RWPE2 (cell line): ENCODE results near the gene DLG5.

ENCODE experiments used
- ATAC-seq: fragments of 200-7000 bp; cut with Tn5 transposase; 3 replicates; pipeline ENCODE4 v1.9.1; 2021; ENCODE audit warnings: low read depth
- DNase-seq: peaks from one replicate; pipeline ENCODE4 v3.0.0-alpha.2; 2020; ENCODE audit warnings: low spot score
- H3K27ac ChIP-seq: fragments of 450-650 bp; 2 replicates; pipeline ENCODE4 v1.5.1; 2017; ENCODE audit warnings: mild to moderate bottlenecking; ENCODE audit not compliant: poor library complexity, severe bottlenecking
- H3K27me3 ChIP-seq: fragments of 250-450 bp; sonication (Bioruptor Pico); 2 replicates; pipeline ENCODE4 v1.5.1; 2021; ENCODE audit warnings: mild to moderate bottlenecking, moderate library complexity; ENCODE audit not compliant: insufficient read depth, poor library complexity, severe bottlenecking
- H3K36me3 ChIP-seq: fragments of 250-450 bp; sonication (Bioruptor Pico); 2 replicates; pipeline ENCODE4 v1.5.1; 2020; ENCODE audit warnings: low read depth, mild to moderate bottlenecking, moderate library complexity
- H3K4me1 ChIP-seq: fragments of 250-450 bp; sonication (Bioruptor Pico); 2 replicates; pipeline ENCODE4 v1.5.1; 2021; ENCODE audit warnings: mild to moderate bottlenecking, moderate library complexity; ENCODE audit not compliant: insufficient read depth, poor library complexity, severe bottlenecking
- H3K4me3 ChIP-seq: fragments of 250-450 bp; sonication (Bioruptor Pico); 2 replicates; pipeline ENCODE4 v1.5.1; 2021; ENCODE audit warnings: mild to moderate bottlenecking, moderate library complexity; ENCODE audit not compliant: severe bottlenecking
- H3K9me3 ChIP-seq: fragments of 250-450 bp; sonication (Bioruptor Pico); 2 replicates; pipeline ENCODE4 v1.5.1; 2021; ENCODE audit warnings: mild to moderate bottlenecking, moderate library complexity; ENCODE audit not compliant: severe bottlenecking
- TF ChIP-seq, protein P1 (sequence below): fragments of 450-650 bp; IDR thresholded peaks from one replicate; pipeline ENCODE4 v1.5.1; 2017; ENCODE audit warnings: mild to moderate bottlenecking, moderate library complexity; ENCODE audit not compliant: poor library complexity, severe bottlenecking

DLG5 gene

DNA sequence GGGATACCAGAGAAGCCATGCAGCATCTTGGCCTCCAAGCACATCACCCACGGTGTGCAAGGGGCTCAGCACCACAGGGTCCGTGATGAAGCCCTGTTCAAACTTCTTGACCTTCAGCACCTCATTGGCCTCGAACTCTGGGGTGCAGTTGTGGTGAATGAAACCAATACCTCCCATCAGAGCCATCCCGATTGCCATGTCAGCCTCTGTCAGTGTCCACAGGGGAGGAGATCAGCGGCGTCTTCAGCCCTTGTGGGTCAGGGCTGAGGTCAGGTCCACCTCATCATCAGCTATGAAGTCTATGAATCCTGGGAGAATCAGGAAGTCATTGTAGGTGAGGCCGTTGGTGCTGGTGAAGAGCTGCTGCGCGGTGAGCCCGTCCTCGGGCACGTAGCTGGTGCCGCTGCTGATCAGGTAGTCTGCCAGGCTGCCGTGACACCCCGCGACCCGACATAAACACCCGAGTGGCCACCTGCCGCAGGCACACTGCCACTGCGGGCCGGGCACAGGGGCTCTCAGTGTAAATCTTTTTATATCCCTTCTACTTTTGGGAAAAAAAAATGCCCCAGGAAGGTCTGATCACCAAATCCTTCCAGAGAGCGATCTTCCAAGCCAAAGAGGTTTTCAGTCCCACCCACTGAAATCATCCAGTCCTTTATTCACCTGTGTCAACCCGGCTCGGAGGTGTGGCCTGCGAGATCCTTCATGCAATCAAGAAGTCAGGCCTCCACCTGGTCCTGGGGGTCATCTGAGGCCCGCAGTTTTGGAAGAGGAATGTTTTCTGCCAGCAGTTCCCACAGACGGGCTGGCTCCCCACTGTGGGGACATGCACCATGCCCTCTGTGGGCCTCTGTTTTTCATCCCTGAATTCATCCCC lies 144.9 kb downstream of the DLG5 start:
- ATAC-seq (no peak), DNase-seq (no peak)
- H3K27ac ChIP-seq, result no peak overlapping the region
- peaks cover 5% of the 10 kb centered on the region for H3K9me3 ChIP-seq
- TF ChIP-seq, protein P1, sequence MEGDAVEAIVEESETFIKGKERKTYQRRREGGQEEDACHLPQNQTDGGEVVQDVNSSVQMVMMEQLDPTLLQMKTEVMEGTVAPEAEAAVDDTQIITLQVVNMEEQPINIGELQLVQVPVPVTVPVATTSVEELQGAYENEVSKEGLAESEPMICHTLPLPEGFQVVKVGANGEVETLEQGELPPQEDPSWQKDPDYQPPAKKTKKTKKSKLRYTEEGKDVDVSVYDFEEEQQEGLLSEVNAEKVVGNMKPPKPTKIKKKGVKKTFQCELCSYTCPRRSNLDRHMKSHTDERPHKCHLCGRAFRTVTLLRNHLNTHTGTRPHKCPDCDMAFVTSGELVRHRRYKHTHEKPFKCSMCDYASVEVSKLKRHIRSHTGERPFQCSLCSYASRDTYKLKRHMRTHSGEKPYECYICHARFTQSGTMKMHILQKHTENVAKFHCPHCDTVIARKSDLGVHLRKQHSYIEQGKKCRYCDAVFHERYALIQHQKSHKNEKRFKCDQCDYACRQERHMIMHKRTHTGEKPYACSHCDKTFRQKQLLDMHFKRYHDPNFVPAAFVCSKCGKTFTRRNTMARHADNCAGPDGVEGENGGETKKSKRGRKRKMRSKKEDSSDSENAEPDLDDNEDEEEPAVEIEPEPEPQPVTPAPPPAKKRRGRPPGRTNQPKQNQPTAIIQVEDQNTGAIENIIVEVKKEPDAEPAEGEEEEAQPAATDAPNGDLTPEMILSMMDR, result no peak
- H3K27me3 ChIP-seq, result no peaks in the 10 kb centered on the region
- peaks cover 29% of the 10 kb centered on the region for H3K36me3 ChIP-seq
- H3K4me1 ChIP-seq, result no peaks in the 10 kb centered on the region
- H3K4me3 ChIP-seq, result no peak overlapping the region

DNA sequence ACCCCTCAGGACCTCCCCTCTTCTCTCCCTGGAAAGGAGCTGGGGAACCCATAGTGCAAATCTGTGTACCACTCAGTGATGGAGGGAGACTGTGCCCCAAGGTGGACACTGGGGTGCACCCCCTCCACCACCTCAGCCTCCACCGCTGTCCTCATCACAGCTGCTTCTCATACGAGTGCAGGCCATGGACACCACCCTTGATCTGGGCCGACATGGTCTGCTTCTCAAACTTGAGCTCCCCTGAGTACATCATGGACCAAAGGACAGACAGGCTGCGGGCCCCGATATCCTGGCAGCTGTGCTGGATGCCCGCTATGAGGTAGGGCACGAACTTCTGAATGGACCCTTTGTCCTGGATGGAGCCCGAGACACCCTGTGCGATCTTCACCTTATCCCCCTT lies 146.4 kb downstream of the DLG5 start:
- H3K4me1 ChIP-seq, result no peaks in the 10 kb centered on the region
- no peak for ATAC-seq
- no peak for DNase-seq
- H3K9me3 ChIP-seq, result peaks cover 5% of the 10 kb centered on the region
- H3K4me3 ChIP-seq, result no peak overlapping the region
- no peak overlapping the region for H3K27ac ChIP-seq
- H3K36me3 ChIP-seq, result peaks cover 26% of the 10 kb centered on the region
- no peaks in the 10 kb centered on the region for H3K27me3 ChIP-seq
- TF ChIP-seq, protein P1, result no peak

DNA sequence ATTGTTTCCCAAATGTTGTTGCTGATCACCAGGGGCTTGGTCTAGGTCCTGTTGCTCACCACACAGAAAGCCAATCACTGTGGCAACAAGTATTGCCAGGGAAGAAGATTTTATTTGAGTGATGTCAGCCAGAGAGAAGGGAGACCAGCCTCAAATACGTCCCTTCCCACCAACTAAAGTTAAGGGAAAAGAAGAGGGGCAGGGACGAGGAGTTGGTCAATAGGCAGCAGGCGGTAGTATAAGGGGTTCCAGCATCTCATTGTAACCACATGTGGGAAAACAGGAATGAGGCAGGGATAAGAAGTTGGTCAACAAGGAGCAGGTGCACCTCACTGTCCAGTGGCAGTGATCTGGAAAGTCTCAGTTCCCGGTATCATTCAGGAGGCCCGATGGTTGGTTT lies 150.1 kb downstream of the DLG5 start:
- Histone ChIP-seq H3K36me3 (no peaks in the 10 kb centered on the region; the same call in none of the 2 replicates), H3K4me1 (no peaks in the 10 kb centered on the region), H3K9me3 (peaks cover 5% of the 10 kb centered on the region), H3K4me3 (no peak overlapping the region), H3K27ac (no peak overlapping the region), H3K27me3 (no peaks in the 10 kb centered on the region)
- TF ChIP-seq, protein P1, result no peak
- DNase-seq (no peak), ATAC-seq (no peak)

DNA sequence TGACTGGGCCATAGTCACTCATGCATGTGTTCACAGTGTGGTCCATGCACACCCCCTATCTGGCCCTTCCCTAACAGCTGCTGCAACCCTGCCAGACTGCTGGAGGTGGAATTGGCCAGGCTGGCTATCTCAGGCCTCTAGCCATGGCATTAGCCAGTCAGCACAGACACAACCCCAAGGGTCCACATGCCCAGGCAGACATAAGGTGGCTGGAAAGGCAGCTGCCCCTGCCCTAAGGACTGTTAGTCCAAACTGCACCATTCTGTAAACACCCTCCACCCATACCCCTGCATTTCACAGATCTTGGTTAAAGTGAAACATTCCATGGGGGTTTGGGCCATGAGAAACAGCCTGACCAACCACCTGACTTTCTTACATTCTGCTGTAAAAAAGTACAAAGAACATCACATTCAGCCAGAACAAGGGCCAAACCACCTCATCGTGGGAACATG lies 151.6 kb downstream of the DLG5 start:
- Histone ChIP-seq H3K36me3 (no peaks in the 10 kb centered on the region; the same call in 1 of the 2 replicates), H3K27me3 (no peaks in the 10 kb centered on the region), H3K27ac (no peak overlapping the region), H3K4me3 (no peak overlapping the region), H3K9me3 (peaks cover 5% of the 10 kb centered on the region), H3K4me1 (no peaks in the 10 kb centered on the region)
- TF ChIP-seq, protein P1, result no peak
- ATAC-seq (no peak), DNase-seq (no peak)
